Kidney epithelial cell (primary cell): ENCODE measurements around the gene HOXB7. TPM values are rescaled to one million over a fixed set of nuclear protein-coding genes. Genes with fewer than 3 reads are reported as not detected.

Experiments used
- DNase-seq: peaks from one replicate; pipeline ENCODE4 v3.0.0-alpha.2; 2010; ENCODE audit warnings: low read depth
- H3K27me3 ChIP-seq: 2 replicates; pipeline ENCODE4 v1.6.0; 2011; ENCODE audit warnings: low read length; ENCODE audit not compliant: control insufficient read depth, insufficient read depth
- H3K36me3 ChIP-seq: 2 replicates; pipeline ENCODE4 v1.5.1; 2011; ENCODE audit warnings: low read length; ENCODE audit not compliant: control insufficient read depth, insufficient read depth
- H3K4me3 ChIP-seq: 2 replicates; pipeline ENCODE4 v1.5.1; 2011; ENCODE audit warnings: low read depth, mild to moderate bottlenecking, control low read depth, low read length
- total RNA-seq: library from RNA; depleted of rRNA; stranded (reverse); fragments of >200 nt; gene quantifications from 2 replicates; pipeline ENCODE4 v1.2.3, GENCODE V29; 2015
- TF ChIP-seq, protein P1 (sequence below): IDR thresholded peaks from 2 replicates; pipeline ENCODE4 v1.5.1; 2011; ENCODE audit warnings: mild to moderate bottlenecking, moderate library complexity, low read length, control low read depth, inconsistent platforms; ENCODE audit not compliant: insufficient read depth, poor library complexity, severe bottlenecking

HOXB7 gene
- total RNA-seq, 1 donor from 2014 or later = 27.2 TPM

DNA sequence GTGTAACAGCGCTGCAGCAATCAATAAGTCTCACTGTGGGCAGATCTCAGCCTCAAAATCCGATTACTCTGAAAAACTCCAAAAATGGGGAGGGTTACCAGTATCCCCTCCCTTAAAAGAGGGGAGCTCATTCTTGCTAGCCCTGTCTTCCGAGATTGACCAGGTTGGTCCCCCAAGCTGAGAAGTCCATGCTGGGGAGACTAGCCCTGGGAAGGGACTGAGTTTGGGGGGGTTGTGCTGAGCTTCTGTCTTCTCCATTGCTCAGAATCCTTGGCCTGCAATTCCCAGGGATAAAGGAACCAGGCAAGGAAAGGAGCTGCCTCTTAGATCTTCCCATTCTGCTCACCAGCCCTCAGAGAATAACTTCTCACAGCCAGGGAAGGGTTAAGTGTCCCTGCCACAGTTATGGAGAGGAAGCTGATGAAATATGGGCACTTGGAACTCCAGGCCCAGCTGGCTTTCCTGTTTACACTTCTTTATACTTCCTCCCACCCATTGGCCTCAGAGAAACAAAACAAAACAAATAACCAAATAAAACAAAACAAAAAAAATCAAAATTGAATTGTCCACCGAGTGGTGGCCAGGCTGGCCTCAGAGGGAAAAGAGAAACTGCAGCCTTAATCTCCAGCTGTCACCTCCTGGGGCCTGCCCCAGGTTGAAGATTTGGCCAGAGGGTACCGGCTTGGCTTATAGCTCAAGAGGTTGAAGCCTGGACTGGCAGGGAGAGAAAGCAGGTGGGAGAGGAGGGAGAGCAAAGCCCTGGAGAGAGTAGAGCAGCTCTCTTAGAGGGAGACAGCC lies 23.3 kb downstream of the HOXB7 start:
- Histone ChIP-seq H3K4me3 (peak overlapping the region; percentile 68), H3K36me3 (peaks cover 3% of the 10 kb centered on the region)

DNA sequence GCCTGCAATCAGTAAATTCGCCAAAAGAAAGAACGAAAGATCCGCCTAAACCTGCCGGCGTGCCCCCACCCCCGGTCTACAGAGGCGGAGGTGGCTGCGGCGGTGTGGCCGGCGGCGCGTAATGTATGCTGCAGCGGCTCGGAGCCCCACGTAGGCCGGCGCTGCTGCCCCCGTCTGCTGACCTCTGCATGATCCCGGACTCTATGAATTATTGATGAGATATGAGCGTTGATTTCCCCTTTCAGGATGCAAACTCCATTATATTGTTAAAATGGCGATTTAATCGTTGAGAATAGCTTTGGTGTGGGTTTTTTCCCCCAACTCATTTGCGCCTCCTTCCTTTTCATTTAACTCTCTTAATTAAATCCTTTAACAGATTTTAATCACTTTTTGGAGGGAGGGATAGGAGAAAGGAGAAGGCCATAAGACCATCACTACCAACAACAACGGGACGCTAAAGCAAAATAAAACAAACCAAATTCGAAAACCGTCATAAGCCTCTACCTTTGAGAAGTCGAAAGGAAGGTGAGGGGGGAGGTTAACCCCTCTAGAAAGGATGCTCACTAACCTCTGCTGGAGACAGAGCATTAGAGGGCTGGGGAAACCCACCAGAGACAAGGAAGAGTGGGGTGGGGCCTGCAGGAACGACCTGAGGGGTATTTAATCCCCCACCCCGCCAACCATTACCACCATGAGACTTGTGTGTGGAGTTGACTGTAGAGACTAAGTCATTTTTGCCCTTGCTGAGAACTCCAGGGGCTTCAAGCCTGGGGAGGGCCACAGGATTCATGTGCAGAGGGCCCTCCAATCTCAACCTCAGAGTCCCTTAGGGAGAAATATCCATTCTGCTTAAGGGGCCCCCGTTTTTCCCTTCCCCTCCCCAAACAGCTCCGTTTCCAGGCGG lies 24.2 kb downstream of the HOXB7 start:
- peak overlapping the region; percentile 68 for H3K4me3 ChIP-seq

More for the DNA sequence above, 23.3 kb downstream of the HOXB7 start:
- no peak for DNase-seq
- TF ChIP-seq, protein P1, sequence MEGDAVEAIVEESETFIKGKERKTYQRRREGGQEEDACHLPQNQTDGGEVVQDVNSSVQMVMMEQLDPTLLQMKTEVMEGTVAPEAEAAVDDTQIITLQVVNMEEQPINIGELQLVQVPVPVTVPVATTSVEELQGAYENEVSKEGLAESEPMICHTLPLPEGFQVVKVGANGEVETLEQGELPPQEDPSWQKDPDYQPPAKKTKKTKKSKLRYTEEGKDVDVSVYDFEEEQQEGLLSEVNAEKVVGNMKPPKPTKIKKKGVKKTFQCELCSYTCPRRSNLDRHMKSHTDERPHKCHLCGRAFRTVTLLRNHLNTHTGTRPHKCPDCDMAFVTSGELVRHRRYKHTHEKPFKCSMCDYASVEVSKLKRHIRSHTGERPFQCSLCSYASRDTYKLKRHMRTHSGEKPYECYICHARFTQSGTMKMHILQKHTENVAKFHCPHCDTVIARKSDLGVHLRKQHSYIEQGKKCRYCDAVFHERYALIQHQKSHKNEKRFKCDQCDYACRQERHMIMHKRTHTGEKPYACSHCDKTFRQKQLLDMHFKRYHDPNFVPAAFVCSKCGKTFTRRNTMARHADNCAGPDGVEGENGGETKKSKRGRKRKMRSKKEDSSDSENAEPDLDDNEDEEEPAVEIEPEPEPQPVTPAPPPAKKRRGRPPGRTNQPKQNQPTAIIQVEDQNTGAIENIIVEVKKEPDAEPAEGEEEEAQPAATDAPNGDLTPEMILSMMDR = no peak
- H3K27me3 ChIP-seq = no peaks in the 10 kb centered on the region

DNA sequence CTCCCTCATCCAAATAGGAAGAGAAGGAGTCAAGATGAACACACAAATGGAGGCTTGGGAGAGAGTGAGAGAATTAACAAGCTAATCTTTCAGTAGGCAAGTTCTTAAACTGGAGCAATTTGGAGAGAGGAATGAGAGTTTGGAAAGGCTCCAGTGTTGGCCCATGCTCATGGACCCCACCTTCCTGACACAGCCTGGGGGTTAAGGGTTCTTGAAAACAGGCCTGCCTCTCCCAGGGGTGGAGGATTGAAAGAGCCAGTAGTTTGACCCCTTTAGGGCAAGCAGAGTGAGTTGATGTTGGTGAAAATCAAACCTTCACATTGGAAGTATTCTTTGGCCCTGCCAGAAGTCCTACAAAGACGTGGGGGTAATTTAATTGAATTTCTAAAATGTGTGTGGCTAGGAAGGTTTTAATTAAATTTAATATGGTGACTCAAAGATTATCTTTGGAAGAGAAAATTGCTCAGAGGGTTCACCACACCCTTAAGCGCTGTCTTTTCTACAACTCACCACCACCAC lies 26.5 kb downstream of the HOXB7 start:
- Histone ChIP-seq H3K4me3 (peak overlapping the region; percentile 68), H3K36me3 (peaks cover 2% of the 10 kb centered on the region), H3K27me3 (no peaks in the 10 kb centered on the region)
- no peak for DNase-seq
- TF ChIP-seq, protein P1 = no peak

More for the DNA sequence above, 24.2 kb downstream of the HOXB7 start:
- TF ChIP-seq, protein P1 = no peak
- H3K27me3 ChIP-seq = no peaks in the 10 kb centered on the region
- DNase-seq = no peak
- peaks cover 2% of the 10 kb centered on the region for H3K36me3 ChIP-seq

DNA sequence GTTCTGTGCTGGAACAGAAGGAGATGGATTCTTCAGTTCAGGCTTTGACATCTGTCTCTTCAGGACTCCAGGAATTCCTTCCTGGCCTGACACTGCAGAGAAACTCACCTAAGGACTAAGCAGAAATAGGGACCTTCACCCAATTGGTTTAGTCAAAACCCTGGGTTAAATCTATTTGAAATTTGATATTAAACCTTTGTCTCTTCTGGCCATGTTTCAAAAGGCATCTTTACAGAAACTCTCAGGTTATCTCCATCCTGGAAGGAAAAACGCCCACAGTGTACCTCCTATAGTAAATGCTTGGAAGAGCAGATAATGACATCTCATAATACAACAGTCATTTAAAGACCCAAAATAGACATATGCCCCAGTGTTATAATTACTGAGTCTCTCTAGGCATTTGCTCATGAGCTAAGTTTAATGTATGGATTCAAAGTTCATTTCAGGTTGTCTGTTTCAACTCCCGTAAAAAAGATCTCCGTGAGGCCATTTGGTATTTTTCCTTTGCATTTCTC lies 27.1 kb downstream of the HOXB7 start:
- Histone ChIP-seq H3K36me3 (peaks cover 3% of the 10 kb centered on the region), H3K4me3 (peak overlapping the region; percentile 68), H3K27me3 (no peaks in the 10 kb centered on the region)
- no peak for DNase-seq
- TF ChIP-seq, protein P1 = no peak

DNA sequence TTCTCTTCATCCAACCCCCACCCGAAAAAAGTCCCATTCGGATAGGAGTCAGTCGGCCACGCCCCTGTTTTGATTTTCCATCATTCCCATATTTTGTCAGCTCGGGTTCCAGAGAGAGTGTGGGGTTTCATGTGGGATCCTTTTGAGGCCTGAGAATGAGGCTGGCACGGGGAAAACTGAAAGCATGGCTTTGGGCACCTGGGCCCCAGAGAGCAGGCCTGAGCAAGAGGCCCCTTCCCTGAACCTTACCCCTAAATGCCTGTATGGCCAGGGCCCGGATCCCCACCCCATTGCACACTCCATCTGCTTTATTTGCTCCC lies 28.1 kb downstream of the HOXB7 start:
- Histone ChIP-seq H3K4me3 (peak overlapping the region; percentile 68), H3K36me3 (peaks cover 1% of the 10 kb centered on the region), H3K27me3 (no peaks in the 10 kb centered on the region)
- DNase-seq = no peak
- TF ChIP-seq, protein P1 = no peak
